PC-9 (cell line): ENCODE measurements around the gene RFLNA. TPM values are rescaled to one million over a fixed set of nuclear protein-coding genes. Genes with fewer than 3 reads are reported as not detected.

ENCODE experiments used
- BruUV-seq: library from RNA; stranded (reverse); fragments of 400-500 nt; replicated peaks from 2 replicates; lab custom pipeline; 2021; lab: Mats Ljungman, UMichigan
- CTCF ChIA-PET: fragments of 300-600 bp; sonication (Branson Sonifier 250); formaldehyde crosslinking; loops from one replicate; lab custom pipeline; 2022; ENCODE audit warnings: antibody characterized with exemption; lab: Charles Lee
- POLR2A ChIA-PET: fragments of 300-600 bp; sonication (Branson Sonifier 250); formaldehyde crosslinking; loops from one replicate; lab custom pipeline; 2022; ENCODE audit warnings: antibody characterized with exemption; ENCODE audit not compliant: unreplicated experiment; lab: Charles Lee
- DNase-seq, 2 experiments: peaks; one replicate each; pipeline versions ENCODE4 v3.0.0 to v3.0.0-alpha.2; 2015 to 2022; ENCODE audit warnings: mixed read lengths in 1 of 2
- H2AFZ ChIP-seq: fragments of 200-600 bp; sonication (generic); 2 replicates; pipeline ENCODE4 v1.8.1; 2017; ENCODE audit warnings: antibody characterized with exemption
- H3F3A ChIP-seq: fragments of 200-600 bp; sonication (generic); 2 replicates; pipeline ENCODE4 v1.8.1; 2017; ENCODE audit warnings: antibody characterized with exemption, mild to moderate bottlenecking, low read depth; ENCODE audit not compliant: insufficient read depth
- H3K27ac ChIP-seq: fragments of 200-600 bp; sonication (generic); 2 replicates; pipeline ENCODE4 v1.6.1; 2016; ENCODE audit warnings: mixed run types
- H3K27me3 ChIP-seq: fragments of 200-600 bp; sonication (generic); 2 replicates; pipeline ENCODE4 v1.6.1; 2016; ENCODE audit warnings: low read depth, mixed run types; ENCODE audit not compliant: insufficient read depth
- H3K36me3 ChIP-seq: fragments of 200-600 bp; sonication (generic); 2 replicates; pipeline ENCODE4 v1.6.1; 2016; ENCODE audit warnings: low read depth, mixed run types
- H3K4me1 ChIP-seq: fragments of 200-600 bp; sonication (generic); replicated peaks from 2 replicates; pipeline ENCODE4 v1.6.1; 2016; ENCODE audit warnings: mixed run types; ENCODE audit not compliant: insufficient read depth
- H3K4me2 ChIP-seq: fragments of 200-600 bp; sonication (generic); 2 replicates; pipeline ENCODE4 v1.6.1; 2017; ENCODE audit warnings: mixed run types
- H3K4me3 ChIP-seq: fragments of 200-600 bp; sonication (generic); 2 replicates; pipeline ENCODE4 v1.6.1; 2016; ENCODE audit warnings: mixed run types
- H3K79me2 ChIP-seq: fragments of 200-600 bp; sonication (generic); 2 replicates; pipeline ENCODE4 v1.6.1; 2017; ENCODE audit warnings: low read depth, mixed run types
- H3K9me2 ChIP-seq: fragments of 200-600 bp; sonication (generic); 2 replicates; pipeline ENCODE4 v1.8.1; 2017; ENCODE audit warnings: mild to moderate bottlenecking; ENCODE audit not compliant: insufficient read depth
- H3K9me3 ChIP-seq: fragments of 200-600 bp; sonication (generic); 2 replicates; pipeline ENCODE4 v1.8.1; 2016; ENCODE audit warnings: low read depth; ENCODE audit not compliant: insufficient read depth
- H4K20me1 ChIP-seq: fragments of 200-600 bp; sonication (generic); 2 replicates; pipeline ENCODE4 v1.8.1; 2017; ENCODE audit not compliant: insufficient read depth
- EZH2 ChIP-seq: fragments of 200-600 bp; sonication (generic); IDR thresholded peaks from 2 replicates; pipeline ENCODE4 v1.8.0; 2017; ENCODE audit warnings: antibody characterized with exemption, low read depth
- intact Hi-C: fragments of 100-400 bp; cut with micrococcal nuclease; formaldehyde crosslinking; loops from one replicate; pipeline ENCODE4 v1.10.0; 2022; ENCODE audit not compliant: unreplicated experiment
- total RNA-seq: library from RNA; stranded (reverse); gene quantifications from 2 replicates; pipeline ENCODE4 v1.2.3, GENCODE V29; 2021
- TF ChIP-seq, protein P1 (sequence below): fragments of 200-600 bp; sonication (generic); conservative IDR thresholded peaks from 2 replicates; pipeline ENCODE4 v1.6.1; 2017; ENCODE audit warnings: mixed run types, antibody characterized with exemption, mild to moderate bottlenecking, moderate library complexity

Gene RFLNA
- total RNA-seq, 1 experiment from 2014 or later = not detected

DNA sequence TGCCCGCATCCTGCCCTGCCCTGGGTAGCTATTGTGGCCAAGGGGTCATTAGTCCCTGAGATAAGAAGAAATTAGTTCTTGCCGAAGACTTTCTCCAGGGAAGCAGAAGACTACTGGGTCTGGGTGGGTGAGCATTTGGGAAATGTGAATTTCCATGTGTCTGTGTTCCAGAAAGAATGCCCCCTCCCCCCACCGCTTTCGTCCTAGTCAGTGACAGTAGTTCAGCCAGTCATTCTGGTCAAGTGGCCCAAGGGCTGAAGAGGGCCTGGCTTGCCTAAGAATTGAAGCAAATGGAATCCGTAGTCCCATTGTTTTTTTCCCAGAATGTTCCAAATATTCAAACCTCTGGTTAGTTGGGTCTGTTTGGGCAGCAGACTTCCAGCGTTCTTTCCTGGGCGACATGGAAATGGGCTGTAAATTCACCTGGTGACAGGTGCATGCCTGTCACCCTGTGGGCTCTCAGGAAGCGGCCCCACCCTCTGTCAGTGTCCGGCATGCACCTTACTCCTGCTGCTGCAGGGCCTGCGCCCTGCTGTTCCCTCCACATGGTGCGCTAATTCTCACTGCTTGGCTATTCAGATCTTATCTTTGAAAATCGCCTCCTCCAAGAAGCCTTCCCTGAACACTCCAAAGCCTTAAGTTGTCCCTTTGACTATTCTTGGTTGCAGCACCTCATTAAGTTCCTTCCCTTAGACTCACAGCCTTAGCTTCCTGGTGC lies 1.4 kb upstream of the RFLNA start:
- POLR2A ChIA-PET = no interaction called here
- intact Hi-C loops = no loop called here
- H4K20me1 ChIP-seq = no peaks in the 10 kb centered on the region
- no TSS peak for BruUV-seq
- no peak overlapping the region for H3K4me2 ChIP-seq
- H3F3A ChIP-seq = no peaks in the 10 kb centered on the region
- no peaks in the 10 kb centered on the region for H3K9me3 ChIP-seq
- no peak for DNase-seq
- H3K9me2 ChIP-seq = no peaks in the 10 kb centered on the region
- no peaks in the 10 kb centered on the region for H3K36me3 ChIP-seq
- CTCF ChIA-PET = no interaction called here
- TF ChIP-seq EZH2 = no peak
- TF ChIP-seq, protein P1, sequence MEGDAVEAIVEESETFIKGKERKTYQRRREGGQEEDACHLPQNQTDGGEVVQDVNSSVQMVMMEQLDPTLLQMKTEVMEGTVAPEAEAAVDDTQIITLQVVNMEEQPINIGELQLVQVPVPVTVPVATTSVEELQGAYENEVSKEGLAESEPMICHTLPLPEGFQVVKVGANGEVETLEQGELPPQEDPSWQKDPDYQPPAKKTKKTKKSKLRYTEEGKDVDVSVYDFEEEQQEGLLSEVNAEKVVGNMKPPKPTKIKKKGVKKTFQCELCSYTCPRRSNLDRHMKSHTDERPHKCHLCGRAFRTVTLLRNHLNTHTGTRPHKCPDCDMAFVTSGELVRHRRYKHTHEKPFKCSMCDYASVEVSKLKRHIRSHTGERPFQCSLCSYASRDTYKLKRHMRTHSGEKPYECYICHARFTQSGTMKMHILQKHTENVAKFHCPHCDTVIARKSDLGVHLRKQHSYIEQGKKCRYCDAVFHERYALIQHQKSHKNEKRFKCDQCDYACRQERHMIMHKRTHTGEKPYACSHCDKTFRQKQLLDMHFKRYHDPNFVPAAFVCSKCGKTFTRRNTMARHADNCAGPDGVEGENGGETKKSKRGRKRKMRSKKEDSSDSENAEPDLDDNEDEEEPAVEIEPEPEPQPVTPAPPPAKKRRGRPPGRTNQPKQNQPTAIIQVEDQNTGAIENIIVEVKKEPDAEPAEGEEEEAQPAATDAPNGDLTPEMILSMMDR = no peak
- H3K27ac ChIP-seq = no peak overlapping the region
- H3K4me1 ChIP-seq = no peaks in the 10 kb centered on the region
- no peak overlapping the region for H2AFZ ChIP-seq
- no peaks in the 10 kb centered on the region for H3K79me2 ChIP-seq
- peaks cover 62% of the 10 kb centered on the region for H3K27me3 ChIP-seq
- no peak overlapping the region for H3K4me3 ChIP-seq

DNA sequence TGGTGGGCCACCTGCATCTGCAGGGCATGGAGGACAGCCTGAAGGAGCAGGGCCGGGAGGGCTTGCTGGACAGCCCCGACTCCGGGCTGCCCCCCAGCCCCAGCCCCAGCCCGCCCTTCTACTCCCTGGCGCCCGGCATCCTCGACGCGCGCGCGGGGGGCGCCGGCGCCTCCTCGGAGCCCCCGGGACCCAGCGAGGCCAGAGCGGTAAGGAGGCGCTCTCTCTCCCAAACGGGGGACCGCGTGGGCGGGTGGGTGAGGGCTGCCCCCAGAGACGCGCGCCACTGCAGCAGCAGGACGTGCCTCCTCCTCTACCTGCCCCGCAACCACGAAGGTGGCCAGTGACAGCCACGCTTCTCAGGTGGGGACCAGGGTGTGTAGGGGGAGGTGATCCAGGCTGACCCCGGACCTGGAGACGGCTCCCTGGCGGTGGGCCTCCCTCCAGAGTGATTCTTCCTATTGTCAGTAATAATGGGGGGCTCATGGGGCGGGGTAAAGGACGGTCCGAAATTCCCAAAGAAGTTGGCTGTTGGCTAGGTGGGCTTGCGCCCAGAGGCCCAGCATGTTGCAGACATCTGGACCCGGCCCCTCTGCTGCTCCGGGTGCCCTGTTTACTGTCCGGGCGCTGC lies 652 bp downstream of the RFLNA start:
- Histone ChIP-seq H3K27me3 (peaks cover 65% of the 10 kb centered on the region), H3K27ac (no peak overlapping the region), H3K4me3 (no peak overlapping the region), H3K4me2 (no peak overlapping the region), H3F3A (no peaks in the 10 kb centered on the region), H3K36me3 (no peaks in the 10 kb centered on the region), H3K9me3 (no peaks in the 10 kb centered on the region), H2AFZ (no peak overlapping the region), H3K79me2 (no peaks in the 10 kb centered on the region), H3K4me1 (no peaks in the 10 kb centered on the region), H3K9me2 (no peaks in the 10 kb centered on the region), H4K20me1 (no peaks in the 10 kb centered on the region)
- ChIA-PET POLR2A (no interaction called here), CTCF (no interaction called here)
- TF ChIP-seq EZH2 = no peak
- TF ChIP-seq, protein P1 = no peak
- no TSS peak for BruUV-seq
- no peak for DNase-seq
- intact Hi-C loops = no loop called here

DNA sequence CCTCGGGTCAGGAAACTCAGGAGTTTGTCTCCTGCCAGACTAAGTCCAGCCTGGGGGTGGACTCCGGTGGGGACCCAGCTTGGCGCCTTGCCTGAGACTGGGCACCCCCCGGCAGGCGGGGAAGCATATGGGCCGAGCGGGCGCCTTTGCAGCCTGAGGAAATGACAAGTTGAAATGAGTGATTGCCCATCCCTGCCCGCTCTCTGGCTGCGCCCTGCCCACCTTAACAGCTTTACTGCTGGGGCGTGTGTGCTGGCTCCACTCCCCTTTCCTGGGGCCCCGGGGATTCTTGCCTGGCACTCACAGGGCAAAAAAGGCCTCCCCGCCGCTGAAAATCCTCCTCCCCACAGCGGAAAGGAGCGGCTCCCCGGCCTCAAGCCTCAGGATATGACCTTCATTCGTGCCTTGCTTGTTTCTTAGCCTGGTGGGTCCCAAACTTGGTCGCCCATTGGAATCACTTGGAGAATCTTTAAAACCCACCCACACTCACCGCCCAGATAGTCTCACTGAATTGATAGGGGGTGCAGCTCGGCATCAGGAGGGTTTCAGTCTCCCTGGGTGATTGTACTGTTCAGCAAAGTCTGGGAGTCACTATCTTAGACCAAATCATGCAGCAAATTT lies 1.5 kb downstream of the RFLNA start:
- no TSS peak for BruUV-seq

More for the DNA sequence above, 1.5 kb downstream of the RFLNA start:
- CTCF ChIA-PET = no interaction called here
- Histone ChIP-seq H3K36me3 (no peaks in the 10 kb centered on the region), H3K9me2 (no peaks in the 10 kb centered on the region), H4K20me1 (no peaks in the 10 kb centered on the region), H3K4me2 (no peak overlapping the region), H3K9me3 (no peaks in the 10 kb centered on the region), H3K79me2 (no peaks in the 10 kb centered on the region), H3F3A (no peaks in the 10 kb centered on the region), H3K4me3 (no peak overlapping the region), H3K4me1 (no peaks in the 10 kb centered on the region), H3K27me3 (peaks cover 71% of the 10 kb centered on the region), H2AFZ (no peak overlapping the region), H3K27ac (no peak overlapping the region)
- intact Hi-C loops = no loop called here
- DNase-seq = no peak
- TF ChIP-seq, protein P1 = no peak
- no peak for TF ChIP-seq EZH2
- POLR2A ChIA-PET = no interaction called here
